Peyer's patch (tissue), 4 donors: Measurements from ENCODE around the gene CNOT1.

Experiments used
- POLR2A ChIP-seq, 2 donors: fragments of 450-650 bp; IDR thresholded peaks; one replicate each; pipeline ENCODE4 v1.5.1; 2017; ENCODE audit warnings: antibody characterized with exemption in 2 of 2, mild to moderate bottlenecking in 2 of 2, moderate library complexity in 2 of 2
- TF ChIP-seq, protein P1 (sequence below), 6 experiments: fragments of 450-650 bp in 4 of 6; fragments of 200-600 bp in 2 of 6; sonication (generic) in 1 of 6; IDR thresholded peaks; one replicate each; pipeline ENCODE4 v1.5.1; 2017 to 2019; ENCODE audit warnings: antibody characterized with exemption in 6 of 6, mild to moderate bottlenecking in 3 of 6, moderate library complexity in 1 of 6

DNA sequence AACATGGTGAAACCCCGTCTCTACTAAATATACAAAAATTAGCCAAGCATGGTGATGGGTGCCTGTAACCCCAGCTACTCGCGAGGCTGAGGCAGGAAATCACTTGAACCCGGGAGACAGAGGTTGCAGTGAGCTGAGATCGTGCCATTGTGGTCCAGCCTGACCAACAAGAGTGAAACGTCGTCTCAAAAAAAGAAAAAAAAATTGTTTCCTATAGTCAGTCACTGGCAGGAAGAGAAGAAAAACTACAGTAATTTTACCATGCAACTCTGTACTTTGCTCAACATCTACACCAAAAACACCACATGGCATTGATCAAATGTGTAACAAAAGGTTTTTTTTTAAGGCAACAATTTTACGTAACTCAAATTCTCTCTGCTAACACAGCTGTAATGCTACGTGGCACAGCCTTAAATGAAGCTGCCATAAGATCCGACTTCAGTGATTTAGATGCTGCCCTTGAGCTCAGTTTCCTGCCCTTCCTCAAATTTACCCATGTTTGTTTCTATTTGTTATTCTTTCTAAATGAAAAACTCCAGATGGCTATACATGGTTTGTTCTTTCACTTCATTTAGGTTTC, 40.2 kb downstream of the CNOT1 start:
- TF ChIP-seq, protein P1, sequence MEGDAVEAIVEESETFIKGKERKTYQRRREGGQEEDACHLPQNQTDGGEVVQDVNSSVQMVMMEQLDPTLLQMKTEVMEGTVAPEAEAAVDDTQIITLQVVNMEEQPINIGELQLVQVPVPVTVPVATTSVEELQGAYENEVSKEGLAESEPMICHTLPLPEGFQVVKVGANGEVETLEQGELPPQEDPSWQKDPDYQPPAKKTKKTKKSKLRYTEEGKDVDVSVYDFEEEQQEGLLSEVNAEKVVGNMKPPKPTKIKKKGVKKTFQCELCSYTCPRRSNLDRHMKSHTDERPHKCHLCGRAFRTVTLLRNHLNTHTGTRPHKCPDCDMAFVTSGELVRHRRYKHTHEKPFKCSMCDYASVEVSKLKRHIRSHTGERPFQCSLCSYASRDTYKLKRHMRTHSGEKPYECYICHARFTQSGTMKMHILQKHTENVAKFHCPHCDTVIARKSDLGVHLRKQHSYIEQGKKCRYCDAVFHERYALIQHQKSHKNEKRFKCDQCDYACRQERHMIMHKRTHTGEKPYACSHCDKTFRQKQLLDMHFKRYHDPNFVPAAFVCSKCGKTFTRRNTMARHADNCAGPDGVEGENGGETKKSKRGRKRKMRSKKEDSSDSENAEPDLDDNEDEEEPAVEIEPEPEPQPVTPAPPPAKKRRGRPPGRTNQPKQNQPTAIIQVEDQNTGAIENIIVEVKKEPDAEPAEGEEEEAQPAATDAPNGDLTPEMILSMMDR (IDR thresholded peaks at IDR 0.05): no peak
- no peak for TF ChIP-seq POLR2A (IDR thresholded peaks at IDR 0.05)
